Eye (tissue), 1 donor: ENCODE results near the gene SSH2.
"Not testable (repeated sequence)": the region's sequence is repeated elsewhere in the genome, so short reads cannot be mapped to it uniquely, and the experiment has no call there.

Experiments
- DNase-seq: peaks from one replicate; pipeline ENCODE4 v3.0.0-alpha.2; 2015

The SSH2 gene

DNA sequence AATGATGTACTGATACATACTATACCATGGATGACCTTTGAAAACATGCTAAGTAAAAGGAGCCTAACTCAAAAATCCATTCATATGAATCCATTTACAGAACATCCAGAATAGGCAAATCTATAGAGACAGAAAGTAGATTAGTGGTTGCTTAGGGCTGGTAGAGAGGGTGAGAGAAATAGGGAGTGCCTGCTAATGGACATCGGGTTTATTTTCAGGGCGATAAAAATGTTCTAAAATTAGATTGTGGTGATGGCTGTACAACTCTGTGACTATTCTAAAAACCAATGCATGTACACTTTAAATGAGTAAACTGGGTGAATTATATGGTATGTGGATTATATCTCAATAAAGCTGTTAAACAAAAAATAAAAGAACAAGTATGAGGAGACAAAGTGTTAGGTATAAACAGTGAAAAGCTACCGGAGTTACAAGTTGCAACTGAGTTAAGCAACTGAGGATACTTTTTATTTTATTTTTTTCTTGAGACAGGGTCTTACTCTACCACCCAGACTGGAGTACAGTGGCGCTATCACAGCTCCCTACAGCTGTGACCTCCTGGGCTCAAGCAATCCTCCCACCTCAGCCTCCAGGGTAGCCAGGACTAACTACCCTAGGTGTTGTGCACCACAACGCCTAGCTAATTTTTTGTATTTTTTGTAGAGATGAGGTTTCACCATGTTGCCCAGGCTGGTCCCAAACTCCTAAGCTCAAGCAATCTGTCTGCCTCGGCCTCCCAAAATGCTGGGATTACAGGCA, 231.8 kb downstream of the SSH2 start:
- DNase-seq = no peak

DNA sequence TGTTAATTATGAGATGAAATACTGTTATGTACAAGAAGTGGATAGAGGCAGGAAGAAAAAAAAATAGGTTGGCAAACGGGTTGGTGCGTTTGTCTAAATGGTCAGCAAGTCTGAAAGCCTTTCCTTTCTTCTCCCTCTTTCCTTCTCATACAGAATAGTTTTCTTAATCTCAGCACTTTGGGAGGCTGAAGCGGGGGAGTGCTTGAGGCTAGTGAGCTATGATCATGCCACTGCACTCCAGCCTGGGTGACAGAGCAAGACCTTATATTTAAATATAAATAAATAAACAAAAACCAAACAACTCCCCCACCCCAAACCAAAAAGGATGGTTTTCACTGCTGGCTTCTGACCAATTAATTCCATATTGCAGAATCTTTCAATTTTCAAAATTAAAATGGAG, 232.7 kb downstream of the SSH2 start:
- DNase-seq = no peak

DNA sequence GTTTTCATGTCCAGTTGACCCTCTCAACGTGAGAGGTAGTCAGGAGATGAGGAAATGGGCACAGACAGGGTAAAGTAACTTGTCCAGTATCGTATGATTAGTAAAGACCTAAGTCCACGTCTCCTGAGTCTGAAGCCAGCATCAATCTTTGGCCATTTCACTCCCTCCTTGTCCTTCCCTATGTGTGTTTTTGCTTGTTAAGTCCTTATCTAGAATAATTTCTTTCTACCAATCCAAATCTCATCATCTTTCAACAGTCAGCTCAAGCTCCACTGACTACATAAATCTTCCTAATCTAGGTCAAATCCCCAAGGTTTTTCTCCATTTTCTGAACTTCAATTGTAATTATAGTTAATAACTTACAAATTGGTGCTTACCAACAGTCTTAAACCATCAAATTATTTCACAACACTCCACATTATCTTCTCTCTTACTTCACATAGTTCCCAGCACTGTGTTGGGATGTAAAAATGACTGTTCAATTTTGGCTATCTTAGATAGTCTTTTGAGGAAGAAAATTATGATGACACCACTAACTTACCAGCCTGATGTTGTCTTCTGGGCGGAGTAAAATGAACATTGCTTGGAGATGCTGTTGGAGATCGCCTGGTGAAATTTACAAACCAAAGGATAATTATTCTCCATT, 235.0 kb downstream of the SSH2 start:
- DNase-seq = no peak

DNA sequence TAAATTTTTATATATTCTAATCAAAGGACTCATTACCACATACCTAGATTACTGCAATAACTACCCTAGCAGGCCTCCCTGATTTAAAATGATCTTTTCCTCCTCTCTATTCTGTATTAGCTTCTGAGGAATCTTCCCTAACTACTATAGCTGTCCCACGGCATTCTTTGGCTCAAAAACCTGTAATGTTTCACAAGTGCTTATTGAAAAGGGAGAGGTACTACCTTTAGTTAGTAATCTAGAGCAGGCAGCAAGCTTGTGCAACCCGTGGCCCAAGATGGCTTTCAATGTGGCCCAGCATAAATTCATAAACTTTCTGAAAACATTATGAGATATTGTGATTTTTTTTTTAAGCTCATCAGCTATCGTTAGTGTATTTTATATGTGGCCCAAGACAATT, 236.3 kb downstream of the SSH2 start:
- DNase-seq = no peak

DNA sequence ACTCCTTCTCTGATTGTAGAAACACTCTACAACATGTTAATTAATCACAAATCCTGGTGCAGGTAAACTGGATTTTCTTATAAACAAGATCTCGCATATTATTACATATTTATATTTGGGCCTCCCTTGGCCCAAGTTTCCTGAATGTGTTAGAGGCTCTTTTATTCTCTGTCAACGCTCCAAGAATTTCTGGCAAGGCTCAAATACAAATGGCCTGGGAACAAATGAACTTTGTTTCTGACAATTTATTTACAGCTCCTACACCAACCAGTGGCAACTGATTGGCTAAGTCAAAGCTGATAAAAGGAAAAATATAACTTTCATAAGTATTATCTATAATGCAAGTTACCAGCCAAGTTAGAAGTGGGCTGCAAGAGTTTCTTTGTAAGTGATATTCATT, 242.4 kb downstream of the SSH2 start:
- DNase-seq = no peak

DNA sequence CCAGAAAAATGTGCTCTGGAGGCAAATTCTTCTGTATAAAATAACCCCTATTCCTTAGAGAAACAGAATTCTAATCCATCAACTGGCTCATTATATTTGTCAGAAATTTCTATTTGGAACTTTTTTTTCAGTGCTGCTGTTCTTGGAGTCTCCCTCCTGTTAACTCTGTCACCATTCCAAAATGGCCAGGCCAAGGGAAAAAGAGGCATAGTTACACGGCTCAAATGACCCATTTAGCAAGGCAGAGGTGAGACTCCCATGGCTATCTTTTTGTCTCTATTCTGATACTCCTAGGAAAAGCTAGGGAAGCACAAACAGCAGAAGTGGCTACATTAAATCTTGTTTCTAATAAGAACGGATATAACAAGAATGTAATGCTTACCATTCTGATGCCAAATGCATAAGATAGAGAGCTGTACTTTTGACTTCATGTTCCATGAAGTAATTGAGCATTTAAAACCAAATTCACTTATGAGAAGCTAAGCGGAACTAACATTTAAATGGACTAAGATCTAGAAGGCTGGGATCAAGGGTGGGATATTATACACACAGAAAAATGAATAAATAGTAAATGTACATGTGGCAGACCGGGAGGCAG, 242.9 kb downstream of the SSH2 start:
- DNase-seq = no peak

DNA sequence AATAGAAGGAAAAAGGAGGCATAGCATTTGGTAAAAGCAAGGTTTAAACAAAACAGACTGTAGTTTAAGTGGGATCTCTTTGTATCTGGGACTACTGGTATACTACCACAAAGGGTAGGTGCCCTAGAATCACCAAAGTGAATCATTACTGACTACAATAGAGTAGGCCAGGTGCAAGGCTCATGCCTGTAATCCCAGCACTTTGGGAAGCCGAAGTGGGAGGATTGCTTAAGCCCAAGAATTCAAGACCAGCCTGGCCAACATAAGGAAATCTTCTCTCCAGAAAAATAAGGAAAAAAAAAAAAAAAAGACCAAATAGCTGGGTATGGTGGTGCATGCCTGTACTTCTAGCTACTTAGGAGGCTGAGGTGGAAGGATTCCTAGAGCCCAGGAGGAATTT, 246.5 kb downstream of the SSH2 start:
- no peak for DNase-seq

DNA sequence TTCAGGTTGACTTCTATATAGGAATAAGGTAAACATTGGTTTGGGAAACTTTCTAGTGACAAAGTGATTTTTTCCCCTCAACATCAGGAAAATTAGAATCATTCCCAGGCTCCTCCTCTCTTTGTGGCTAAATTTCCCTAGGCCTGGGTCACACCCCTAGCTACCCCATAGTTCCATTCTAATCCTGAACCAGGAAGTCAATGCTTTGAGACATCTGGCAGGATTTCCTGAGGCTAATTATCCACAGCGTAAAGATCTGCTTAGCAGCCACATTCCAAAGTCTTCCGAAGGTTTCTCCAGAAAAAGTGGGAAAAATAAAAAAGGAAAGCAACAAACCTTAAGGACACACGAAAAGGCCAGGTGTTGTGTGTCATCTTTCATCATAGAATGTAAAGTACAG, 247.0 kb downstream of the SSH2 start:
- no peak for DNase-seq

DNA sequence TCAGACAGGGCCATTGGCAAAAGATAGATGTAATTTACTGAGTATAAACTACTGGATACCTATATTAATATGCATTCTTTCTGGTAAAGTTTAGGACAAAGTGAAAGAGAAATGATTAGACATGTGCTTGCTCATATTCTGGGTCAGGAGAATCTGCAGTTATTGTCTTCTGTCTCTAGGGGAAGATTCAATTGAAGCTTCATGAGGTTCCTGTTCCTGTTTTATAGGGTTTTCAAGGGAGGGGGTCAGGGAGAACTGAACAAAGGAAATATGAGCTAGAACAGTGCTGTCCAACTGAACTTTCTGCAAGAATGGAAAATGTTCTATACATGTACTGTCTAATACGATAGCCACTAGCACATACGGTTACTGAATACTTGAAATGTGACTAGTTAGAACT, 248.0 kb downstream of the SSH2 start:
- no peak for DNase-seq

DNA sequence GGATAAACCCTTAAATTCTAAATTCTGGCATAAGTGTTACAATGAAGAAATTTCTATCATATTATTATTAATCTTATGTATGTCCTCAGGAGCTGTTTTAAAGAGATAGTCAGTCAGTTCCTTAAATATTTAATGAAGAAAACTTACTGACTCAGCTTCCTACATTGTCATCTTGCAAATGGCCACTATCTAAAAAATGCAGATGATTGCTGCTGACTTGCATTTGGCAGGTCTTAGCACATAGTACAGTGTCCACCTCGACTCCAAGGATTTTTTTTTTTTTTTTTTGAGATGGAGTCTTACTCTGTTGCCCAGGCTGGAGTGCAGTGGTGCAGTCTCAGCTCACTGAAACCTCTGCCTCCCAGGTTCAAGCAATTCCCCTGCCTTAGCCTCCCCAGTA, 252.2 kb downstream of the SSH2 start:
- no peak for DNase-seq

DNA sequence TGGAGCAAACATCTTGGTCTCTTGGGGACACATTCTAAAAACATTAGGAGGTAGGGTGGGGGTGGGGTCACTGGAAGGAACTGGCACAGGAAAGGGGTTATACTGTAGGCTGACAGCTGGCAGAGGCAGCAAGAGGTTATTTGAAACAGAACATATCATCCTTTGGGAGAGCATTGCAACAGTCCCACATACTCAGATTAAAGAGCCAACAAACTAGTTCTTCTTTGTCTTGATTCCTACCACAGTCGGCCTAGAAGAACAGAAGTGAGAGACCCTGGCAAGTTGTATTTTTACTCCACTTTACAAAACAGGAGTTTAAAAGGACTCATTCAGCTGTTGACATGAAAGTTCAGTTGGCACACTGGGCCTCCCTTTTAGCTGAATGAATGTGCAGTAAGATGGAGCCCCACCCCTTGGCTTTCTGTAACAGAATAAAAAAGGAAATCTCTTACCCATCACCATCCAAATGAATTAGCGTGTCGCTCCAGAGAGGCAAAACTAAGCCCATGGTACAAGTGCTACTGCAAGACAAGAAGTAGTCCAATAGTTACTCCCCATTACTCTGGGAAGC, 252.7 kb downstream of the SSH2 start:
- no peak for DNase-seq

DNA sequence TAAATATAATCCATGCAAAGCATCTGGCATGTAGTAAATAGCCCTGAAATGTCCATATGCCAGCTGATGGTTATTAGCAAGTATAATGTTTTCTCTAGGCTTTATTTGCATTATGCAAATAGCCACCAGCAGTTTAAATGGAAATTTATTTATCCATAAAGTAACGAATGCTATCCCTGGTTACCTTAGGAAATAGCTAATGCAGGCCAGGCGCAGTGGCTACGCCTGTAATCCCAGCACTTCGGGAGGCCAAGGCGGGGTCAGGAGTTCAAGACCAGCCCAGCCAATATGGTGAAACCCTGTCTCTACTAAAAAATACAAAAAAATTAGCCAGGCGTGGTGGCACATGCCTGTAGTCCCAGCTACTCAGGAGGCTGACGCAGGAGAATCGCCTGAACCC, 254.1 kb downstream of the SSH2 start:
- not testable (repeated sequence) for DNase-seq

DNA sequence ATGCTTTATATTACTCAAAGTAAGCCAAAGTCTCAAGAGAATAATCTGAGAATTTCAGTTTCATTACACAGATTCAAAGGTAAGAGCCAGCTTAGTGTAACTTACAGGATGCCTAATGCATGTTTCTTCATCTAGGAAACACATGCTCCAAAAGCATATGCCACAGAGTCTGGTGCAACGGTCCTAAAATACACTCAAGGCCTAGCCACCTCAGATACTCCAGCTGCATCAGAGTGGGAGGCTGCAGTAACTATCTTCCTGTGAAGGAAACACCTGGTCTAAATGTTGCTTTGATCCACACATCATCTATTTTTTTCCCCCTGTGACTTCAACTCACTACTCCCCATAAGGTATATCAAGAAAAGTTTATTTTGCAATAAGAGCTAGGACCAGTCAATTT, 255.7 kb downstream of the SSH2 start:
- DNase-seq = no peak

DNA sequence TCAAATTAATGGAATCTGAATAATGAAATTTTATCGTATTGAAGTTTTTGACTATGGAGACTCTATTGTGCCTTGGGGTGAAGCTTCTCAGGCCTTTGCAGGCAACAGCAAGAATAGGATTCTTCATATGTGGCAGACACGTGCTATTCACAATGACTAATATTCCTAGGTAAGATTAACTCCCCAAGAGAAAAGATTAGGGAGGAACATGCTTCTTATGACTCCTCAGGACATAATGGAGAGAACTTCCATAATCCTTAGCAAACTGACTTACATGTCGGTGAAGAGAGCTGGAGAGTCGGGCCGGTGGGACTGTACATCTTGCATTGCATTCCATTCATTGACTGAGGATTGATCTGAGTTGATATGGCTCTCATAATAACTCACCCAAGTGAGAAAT, 258.4 kb downstream of the SSH2 start:
- DNase-seq = peak; percentile 27

DNA sequence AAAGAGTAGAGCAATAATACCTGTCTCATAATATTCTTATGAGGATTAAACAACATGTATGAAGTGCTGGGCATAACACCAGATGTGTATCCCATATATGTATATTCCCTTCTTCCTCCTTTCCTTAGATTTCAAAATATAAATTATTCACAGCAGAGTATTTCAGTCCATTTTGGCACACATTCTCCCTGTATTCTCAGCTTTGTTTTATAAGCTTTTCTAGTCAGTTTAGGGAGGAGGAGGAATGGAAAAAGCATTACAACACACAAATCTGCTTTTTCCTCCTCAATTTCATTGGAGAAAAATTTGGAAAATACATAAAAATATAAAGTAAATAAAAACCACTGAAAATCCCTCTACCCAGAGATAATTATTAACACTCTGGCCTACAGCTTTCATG, 260.8 kb downstream of the SSH2 start:
- DNase-seq = no peak

DNA sequence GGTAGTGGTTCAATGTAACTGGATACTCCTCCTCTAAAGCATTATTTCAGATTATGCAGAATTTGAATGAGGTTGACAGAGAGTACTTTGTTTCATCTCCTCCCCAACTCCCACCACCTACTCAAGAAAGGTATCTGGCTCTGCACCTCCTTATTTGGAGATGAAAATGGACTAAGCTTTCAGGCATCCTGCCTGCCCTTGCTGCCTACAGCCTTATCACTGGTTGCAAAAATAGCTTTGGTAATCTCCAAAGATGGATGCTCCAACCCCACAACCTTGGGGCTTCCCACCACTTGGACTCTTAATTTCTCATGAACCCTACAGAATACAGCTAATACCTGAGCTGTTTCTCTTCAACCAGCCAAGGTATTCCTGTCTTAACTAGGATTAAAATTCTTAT, 262.1 kb downstream of the SSH2 start:
- no peak for DNase-seq

DNA sequence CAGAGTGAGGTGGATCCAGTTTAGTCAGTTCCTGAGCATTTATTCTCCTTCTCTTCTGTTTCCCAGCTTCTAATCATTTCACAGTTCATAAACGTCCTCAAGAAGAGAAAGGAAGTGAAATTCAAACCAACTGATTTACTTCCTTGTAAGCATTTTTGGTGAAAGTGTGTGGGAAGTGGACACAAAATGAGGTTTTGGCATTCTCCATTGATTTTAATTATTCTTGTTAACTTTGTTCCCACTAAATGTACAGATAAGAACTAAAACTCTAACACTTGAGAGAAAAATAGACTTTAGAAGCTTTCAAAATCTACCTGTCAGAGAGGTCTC, 264.6 kb downstream of the SSH2 start:
- DNase-seq = no peak

DNA sequence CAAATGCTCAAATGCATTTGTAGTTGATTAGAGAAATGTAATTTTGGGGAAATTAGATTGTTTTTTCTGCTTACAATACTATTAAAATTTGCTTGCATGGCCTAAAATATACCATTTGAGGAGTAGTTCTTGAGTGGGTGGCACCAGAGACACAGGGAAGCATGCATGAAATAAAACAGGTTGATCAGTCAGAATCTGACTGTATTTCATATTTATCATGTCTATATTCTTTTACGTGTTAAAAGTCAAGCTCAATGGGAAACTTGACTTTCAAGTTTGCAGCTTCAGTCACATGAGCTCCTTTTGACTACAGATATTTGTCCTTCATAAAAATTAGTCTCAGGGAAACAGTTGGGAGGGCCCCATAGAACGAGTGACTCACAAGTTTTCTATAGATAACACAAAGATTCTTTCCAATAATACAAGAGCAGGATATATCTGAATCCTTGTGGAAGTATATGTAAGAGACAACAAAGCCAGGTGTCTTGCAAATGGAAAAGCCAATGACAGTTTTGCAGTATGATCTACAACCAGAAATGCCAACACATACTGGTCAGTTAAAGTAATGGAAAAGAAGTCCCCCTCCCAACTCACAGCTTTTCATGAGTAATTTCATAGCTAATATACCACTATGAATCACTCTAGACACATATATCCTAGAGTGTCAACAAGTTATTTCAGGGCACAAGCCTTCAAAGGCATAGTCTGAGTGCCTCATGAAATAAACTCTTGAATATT, 265.1 kb downstream of the SSH2 start:
- no peak for DNase-seq

DNA sequence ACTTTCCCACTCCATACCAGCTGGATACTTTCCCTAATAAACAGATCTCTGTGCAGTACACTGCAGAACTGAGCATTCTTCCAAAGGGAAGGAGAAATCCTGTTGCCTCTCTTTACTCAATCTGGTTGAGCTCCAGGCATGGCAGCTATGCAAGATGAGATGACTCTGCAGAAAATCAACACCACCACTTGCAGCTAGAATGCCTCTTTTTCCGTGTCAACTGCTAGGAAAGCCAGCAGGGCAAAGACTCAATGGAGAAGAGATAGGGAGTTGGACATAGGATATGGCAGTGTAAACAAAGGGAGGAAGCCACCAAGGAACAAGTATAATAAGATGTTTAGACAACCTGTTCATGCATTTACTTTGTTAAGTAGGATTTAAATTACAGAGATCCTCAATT, 266.9 kb downstream of the SSH2 start:
- DNase-seq = no peak

DNA sequence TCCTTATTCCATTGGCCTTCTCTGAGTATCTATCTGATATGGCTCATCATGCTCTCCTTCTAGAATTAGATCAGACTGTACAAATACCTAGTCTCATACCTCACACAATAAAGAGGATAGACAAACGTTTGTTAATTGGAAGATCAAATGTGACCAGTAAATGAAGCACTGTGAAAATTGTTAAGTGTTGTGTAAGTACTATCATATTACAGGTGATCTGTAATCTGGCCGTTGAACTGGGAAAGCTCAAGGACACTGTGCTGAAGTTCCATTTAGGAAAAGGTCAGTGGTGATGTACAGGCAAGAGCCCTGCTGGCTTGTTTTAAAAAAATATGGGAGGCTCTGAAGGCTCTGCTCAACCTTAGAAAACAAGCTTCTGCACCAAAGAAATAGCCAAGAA, 268.8 kb downstream of the SSH2 start:
- no peak for DNase-seq

DNA sequence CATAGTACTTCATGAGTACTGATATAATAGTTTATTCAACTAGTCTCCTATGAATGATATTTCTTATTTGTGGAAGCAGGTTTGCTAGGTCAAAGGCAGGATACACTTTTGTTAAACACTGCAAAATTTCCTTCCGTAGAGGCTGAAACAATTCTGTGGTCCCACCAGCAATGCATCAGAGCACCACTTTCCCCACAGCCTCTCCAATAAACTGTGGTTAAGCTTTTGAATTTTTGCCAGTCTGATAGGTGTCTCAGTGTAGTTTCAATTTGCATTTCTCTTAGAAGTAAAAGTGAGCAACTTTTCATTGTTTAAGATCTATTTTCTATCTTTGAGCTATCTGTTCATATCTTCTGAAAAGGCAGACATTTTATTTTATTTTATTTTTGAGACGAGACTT, 270.9 kb downstream of the SSH2 start:
- DNase-seq = no peak

DNA sequence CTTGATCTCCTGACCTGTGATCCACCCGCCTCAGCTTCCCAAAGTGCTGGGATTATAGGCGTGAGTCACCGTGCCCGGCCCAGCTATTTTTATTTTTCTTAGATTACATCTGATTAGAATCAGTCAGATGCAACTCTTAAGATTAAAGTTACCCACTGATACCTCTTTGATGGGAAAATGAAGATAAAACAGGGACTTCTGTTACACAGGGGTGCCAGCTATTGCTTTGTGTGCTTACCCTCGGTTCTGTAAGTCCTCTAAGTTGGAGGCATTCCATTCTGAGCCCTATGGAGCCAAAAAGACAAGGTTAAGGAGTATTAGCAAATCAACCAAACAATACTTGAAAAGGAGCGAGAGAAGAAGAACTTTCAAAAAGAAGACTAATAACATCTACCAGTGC, 274.7 kb downstream of the SSH2 start:
- DNase-seq = no peak

DNA sequence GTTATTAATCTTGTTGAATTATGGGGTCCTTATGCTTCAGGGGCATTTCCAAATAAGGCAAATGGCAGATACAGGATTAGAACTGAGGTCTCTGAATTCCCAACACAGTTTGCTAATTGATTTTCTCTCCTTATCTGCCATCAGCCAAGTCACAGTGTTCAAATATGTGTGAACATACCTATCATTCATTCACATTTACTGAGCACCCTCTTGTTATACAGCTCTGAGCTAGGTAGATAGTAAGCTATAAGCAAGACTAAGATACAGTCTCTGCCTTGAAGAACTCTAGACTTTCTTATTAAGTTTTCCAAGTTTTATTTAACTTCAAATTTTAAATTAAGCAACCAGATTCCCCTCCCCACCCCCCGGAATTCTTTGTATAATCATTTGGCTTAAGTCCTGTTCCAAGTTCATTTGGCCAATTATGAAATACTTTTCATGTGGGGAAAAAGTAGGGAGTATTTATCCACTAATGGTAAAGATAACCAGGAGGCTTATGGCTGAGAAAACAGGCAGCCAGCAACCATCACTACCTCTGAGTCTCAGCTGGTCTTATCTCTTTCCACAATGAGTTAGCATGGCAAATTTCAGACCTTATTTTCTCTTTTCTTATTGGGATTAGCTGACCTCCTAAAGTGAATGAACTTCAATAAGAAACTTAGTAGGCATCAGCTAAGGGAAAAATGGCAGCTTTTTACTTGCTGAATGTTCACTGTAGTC, 275.9 kb downstream of the SSH2 start:
- no peak for DNase-seq
